Measurements from ENCODE around the gene LCA5. TPM values are rescaled to one million over a fixed set of nuclear protein-coding genes. Genes with fewer than 3 reads are reported as not detected.
"Not testable (repeated sequence)": the region's sequence is repeated elsewhere in the genome, so short reads cannot be mapped to it uniquely, and the experiment has no call there.

Gene LCA5
- total RNA-seq, 1 donor from 2014 or later: 6.2 TPM

DNA sequence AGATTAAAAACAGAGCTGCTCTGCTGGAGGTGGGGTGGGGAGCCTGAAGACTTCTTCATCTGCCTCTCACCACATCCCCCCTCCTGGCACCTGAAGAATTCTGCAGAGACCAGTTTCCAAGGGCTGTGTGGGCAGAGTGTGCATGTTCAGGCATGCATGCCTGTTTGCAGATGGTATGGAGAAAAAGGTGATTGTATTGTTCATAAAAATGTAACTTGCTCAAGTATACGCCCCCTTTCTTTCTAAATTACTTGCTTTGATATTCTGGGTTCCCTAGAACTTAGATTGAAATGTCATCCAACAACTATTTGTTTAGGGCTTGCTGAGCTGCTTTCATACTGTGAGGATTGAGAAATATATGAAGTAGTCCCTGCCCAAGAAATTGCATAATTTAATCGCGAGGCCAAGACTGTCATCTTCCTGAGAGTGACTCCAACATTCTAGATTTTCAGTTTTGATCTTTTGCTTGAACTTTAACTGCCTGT lies 83.6 kb downstream of the LCA5 start:
- no peak overlapping the region for H3K27ac ChIP-seq (ENCODE audit: low read depth, low read length)
- no peaks in the 10 kb centered on the region for H3K27me3 ChIP-seq (ENCODE audit: insufficient read depth, low read length)
- no peak overlapping the region for H3K4me2 ChIP-seq (ENCODE audit: low read length)
- H3K9me3 ChIP-seq (ENCODE audit: insufficient read depth, low read depth, low read length): no peaks in the 10 kb centered on the region
- H3K36me3 ChIP-seq (ENCODE audit: insufficient read depth, low read length): no peaks in the 10 kb centered on the region
- Mint-ChIP-seq H3K36me3 (ENCODE audit: low read depth, unreplicated experiment) (no peaks in the 10 kb centered on the region), H3K4me1 (ENCODE audit: low read depth, unreplicated experiment) (peaks cover 8% of the 10 kb centered on the region), H3K27ac (ENCODE audit: unreplicated experiment) (no peak overlapping the region), H3K4me3 (ENCODE audit: unreplicated experiment) (no peak overlapping the region), H3K9me3 (ENCODE audit: unreplicated experiment) (peaks cover 3% of the 10 kb centered on the region), H3K27me3 (ENCODE audit: low read depth, unreplicated experiment) (no peaks in the 10 kb centered on the region)
- H3K9ac ChIP-seq (ENCODE audit: low read length): no peak overlapping the region
- no peaks in the 10 kb centered on the region for H4K20me1 ChIP-seq (ENCODE audit: insufficient read depth, low read length)
- DNase-seq (ENCODE audit: low read depth) (no peak), FAIRE-seq (no peak)
- H3K79me2 ChIP-seq (ENCODE audit: insufficient read depth, low read length): no peaks in the 10 kb centered on the region
- no peak for TF ChIP-seq EZH2 (IDR thresholded peaks at IDR 0.05; ENCODE audit: insufficient read depth, low read length)
- TF ChIP-seq, protein P1, sequence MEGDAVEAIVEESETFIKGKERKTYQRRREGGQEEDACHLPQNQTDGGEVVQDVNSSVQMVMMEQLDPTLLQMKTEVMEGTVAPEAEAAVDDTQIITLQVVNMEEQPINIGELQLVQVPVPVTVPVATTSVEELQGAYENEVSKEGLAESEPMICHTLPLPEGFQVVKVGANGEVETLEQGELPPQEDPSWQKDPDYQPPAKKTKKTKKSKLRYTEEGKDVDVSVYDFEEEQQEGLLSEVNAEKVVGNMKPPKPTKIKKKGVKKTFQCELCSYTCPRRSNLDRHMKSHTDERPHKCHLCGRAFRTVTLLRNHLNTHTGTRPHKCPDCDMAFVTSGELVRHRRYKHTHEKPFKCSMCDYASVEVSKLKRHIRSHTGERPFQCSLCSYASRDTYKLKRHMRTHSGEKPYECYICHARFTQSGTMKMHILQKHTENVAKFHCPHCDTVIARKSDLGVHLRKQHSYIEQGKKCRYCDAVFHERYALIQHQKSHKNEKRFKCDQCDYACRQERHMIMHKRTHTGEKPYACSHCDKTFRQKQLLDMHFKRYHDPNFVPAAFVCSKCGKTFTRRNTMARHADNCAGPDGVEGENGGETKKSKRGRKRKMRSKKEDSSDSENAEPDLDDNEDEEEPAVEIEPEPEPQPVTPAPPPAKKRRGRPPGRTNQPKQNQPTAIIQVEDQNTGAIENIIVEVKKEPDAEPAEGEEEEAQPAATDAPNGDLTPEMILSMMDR (IDR thresholded peaks at IDR 0.05; ENCODE audit: insufficient read depth, low read depth, low read length): no peak
- H3K4me1 ChIP-seq (ENCODE audit: insufficient read depth, low read length): no peaks in the 10 kb centered on the region
- H2AFZ ChIP-seq (ENCODE audit: low read depth, low read length): no peak overlapping the region
- H3K4me3 ChIP-seq (ENCODE audit: insufficient read depth, low read depth, low read length): no peak overlapping the region

DNA sequence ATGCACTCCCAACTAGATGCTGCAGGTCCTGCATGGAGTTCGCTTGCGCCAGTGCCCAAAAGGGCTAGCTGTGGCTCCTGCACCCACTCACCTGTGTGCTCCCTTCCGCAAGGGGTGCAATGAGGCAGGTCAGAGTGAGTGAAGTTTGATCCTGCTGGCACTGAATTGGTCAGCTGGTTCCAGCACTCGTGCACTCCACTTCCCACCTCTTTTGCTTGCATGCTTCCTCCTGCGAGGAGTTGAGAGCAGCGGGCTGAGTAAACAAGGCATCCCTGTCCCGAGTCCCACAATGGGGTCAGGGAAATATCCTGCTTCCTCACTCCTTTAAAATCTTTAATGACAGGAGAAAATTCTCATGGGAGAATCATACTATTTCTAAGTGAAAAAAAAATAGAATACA lies 86.2 kb downstream of the LCA5 start:
- H2AFZ ChIP-seq (ENCODE audit: low read depth, low read length): no peak overlapping the region
- H3K36me3 ChIP-seq (ENCODE audit: insufficient read depth, low read length): no peaks in the 10 kb centered on the region
- DNase-seq (ENCODE audit: low read depth) (no peak), FAIRE-seq (no peak)
- H3K79me2 ChIP-seq (ENCODE audit: insufficient read depth, low read length): no peaks in the 10 kb centered on the region
- H3K4me2 ChIP-seq (ENCODE audit: low read length): no peak overlapping the region
- H3K27me3 ChIP-seq (ENCODE audit: insufficient read depth, low read length): no peaks in the 10 kb centered on the region
- no peaks in the 10 kb centered on the region for H3K9me3 Mint-ChIP-seq (ENCODE audit: unreplicated experiment)
- H3K4me3 ChIP-seq (ENCODE audit: insufficient read depth, low read depth, low read length): no peak overlapping the region
- no peaks in the 10 kb centered on the region for H3K27me3 Mint-ChIP-seq (ENCODE audit: low read depth, unreplicated experiment)
- no peaks in the 10 kb centered on the region for H3K36me3 Mint-ChIP-seq (ENCODE audit: low read depth, unreplicated experiment)
- H3K27ac ChIP-seq (ENCODE audit: low read depth, low read length): no peak overlapping the region
- no peak overlapping the region for H3K4me3 Mint-ChIP-seq (ENCODE audit: unreplicated experiment)
- H3K4me1 ChIP-seq (ENCODE audit: insufficient read depth, low read length): no peaks in the 10 kb centered on the region
- no peak overlapping the region for H3K9ac ChIP-seq (ENCODE audit: low read length)
- H3K27ac Mint-ChIP-seq (ENCODE audit: unreplicated experiment): no peak overlapping the region
- H3K4me1 Mint-ChIP-seq (ENCODE audit: low read depth, unreplicated experiment): peaks cover 8% of the 10 kb centered on the region
- H4K20me1 ChIP-seq (ENCODE audit: insufficient read depth, low read length): no peaks in the 10 kb centered on the region
- TF ChIP-seq, protein P1 (IDR thresholded peaks at IDR 0.05; ENCODE audit: insufficient read depth, low read depth, low read length): no peak
- TF ChIP-seq EZH2 (IDR thresholded peaks at IDR 0.05; ENCODE audit: insufficient read depth, low read length): no peak
- no peaks in the 10 kb centered on the region for H3K9me3 ChIP-seq (ENCODE audit: insufficient read depth, low read depth, low read length)

DNA sequence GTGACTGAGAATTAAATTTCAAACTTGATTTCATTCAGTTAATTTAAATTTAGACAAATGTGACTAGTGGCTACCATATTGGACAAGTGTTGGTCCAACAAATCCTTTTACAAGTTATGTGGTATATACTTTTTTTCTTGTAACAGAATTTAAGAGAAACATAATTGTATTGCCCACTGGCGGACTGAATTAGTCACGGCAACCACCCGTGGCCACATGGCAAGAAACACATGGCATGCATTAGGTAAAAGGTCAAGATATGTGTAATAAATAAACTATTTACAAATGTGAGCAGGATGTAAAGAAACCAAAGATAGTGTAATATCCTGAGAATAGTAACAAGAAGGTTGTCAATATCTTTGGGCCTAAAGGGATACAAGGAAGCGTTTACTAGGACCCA lies 91.2 kb downstream of the LCA5 start:
- H3K9ac ChIP-seq (ENCODE audit: low read length): no peak overlapping the region
- H2AFZ ChIP-seq (ENCODE audit: low read depth, low read length): no peak overlapping the region
- no peaks in the 10 kb centered on the region for H3K27me3 Mint-ChIP-seq (ENCODE audit: low read depth, unreplicated experiment)
- no peaks in the 10 kb centered on the region for H3K9me3 ChIP-seq (ENCODE audit: insufficient read depth, low read depth, low read length)
- H4K20me1 ChIP-seq (ENCODE audit: insufficient read depth, low read length): no peaks in the 10 kb centered on the region
- no peak for DNase-seq (ENCODE audit: low read depth)
- H3K4me1 ChIP-seq (ENCODE audit: insufficient read depth, low read length): no peaks in the 10 kb centered on the region
- H3K36me3 Mint-ChIP-seq (ENCODE audit: low read depth, unreplicated experiment): peaks cover 4% of the 10 kb centered on the region
- H3K4me3 Mint-ChIP-seq (ENCODE audit: unreplicated experiment): no peak overlapping the region
- no peak overlapping the region for H3K27ac Mint-ChIP-seq (ENCODE audit: unreplicated experiment)
- no peak for TF ChIP-seq EZH2 (IDR thresholded peaks at IDR 0.05; ENCODE audit: insufficient read depth, low read length)
- TF ChIP-seq, protein P1 (IDR thresholded peaks at IDR 0.05; ENCODE audit: insufficient read depth, low read depth, low read length): no peak
- no peak overlapping the region for H3K4me3 ChIP-seq (ENCODE audit: insufficient read depth, low read depth, low read length)
- no peak for FAIRE-seq
- peaks cover 11% of the 10 kb centered on the region for H3K9me3 Mint-ChIP-seq (ENCODE audit: unreplicated experiment)
- no peaks in the 10 kb centered on the region for H3K4me1 Mint-ChIP-seq (ENCODE audit: low read depth, unreplicated experiment)
- H3K79me2 ChIP-seq (ENCODE audit: insufficient read depth, low read length): no peaks in the 10 kb centered on the region
- H3K36me3 ChIP-seq (ENCODE audit: insufficient read depth, low read length): no peaks in the 10 kb centered on the region
- H3K27ac ChIP-seq (ENCODE audit: low read depth, low read length): no peak overlapping the region
- H3K27me3 ChIP-seq (ENCODE audit: insufficient read depth, low read length): no peaks in the 10 kb centered on the region
- no peak overlapping the region for H3K4me2 ChIP-seq (ENCODE audit: low read length)

DNA sequence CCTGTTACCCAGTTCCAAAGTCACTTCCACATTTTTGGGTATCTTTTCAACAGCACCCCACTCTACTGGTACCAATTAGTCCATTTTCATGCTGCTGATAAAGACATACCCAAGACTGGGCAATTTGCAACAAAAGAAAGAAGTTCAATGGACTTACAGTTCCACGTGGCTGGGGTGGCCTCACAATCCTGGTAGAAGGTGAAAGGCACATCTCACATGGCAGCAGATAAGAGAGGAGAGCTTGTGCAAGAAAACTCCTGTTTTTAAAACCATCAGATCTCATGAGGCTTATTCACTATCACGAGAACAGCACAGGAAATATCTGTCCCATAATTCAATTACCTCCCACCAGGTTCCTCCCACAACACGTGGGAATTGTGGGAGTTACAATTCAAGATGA lies 93.4 kb downstream of the LCA5 start:
- not testable (repeated sequence) for H4K20me1 ChIP-seq (ENCODE audit: insufficient read depth, low read length); H3K36me3 Mint-ChIP-seq (ENCODE audit: low read depth, unreplicated experiment); H3K27me3 Mint-ChIP-seq (ENCODE audit: low read depth, unreplicated experiment); H3K9me3 ChIP-seq (ENCODE audit: insufficient read depth, low read depth, low read length); H2AFZ ChIP-seq (ENCODE audit: low read depth, low read length); H3K4me1 Mint-ChIP-seq (ENCODE audit: low read depth, unreplicated experiment); DNase-seq (ENCODE audit: low read depth); H3K27ac ChIP-seq (ENCODE audit: low read depth, low read length); H3K4me1 ChIP-seq (ENCODE audit: insufficient read depth, low read length); H3K4me3 ChIP-seq (ENCODE audit: insufficient read depth, low read depth, low read length); H3K4me3 Mint-ChIP-seq (ENCODE audit: unreplicated experiment); H3K36me3 ChIP-seq (ENCODE audit: insufficient read depth, low read length); H3K27me3 ChIP-seq (ENCODE audit: insufficient read depth, low read length); H3K4me2 ChIP-seq (ENCODE audit: low read length); H3K9ac ChIP-seq (ENCODE audit: low read length); H3K27ac Mint-ChIP-seq (ENCODE audit: unreplicated experiment); FAIRE-seq; H3K79me2 ChIP-seq (ENCODE audit: insufficient read depth, low read length)
- H3K9me3 Mint-ChIP-seq (ENCODE audit: unreplicated experiment): peaks cover 11% of the 10 kb centered on the region

Data from astrocyte (in vitro differentiated cells and primary cell).